GM23248 (cell line): ENCODE measurements around the gene CCNJL.

Source experiments
- EZH2 ChIP-seq: fragments of 200-600 bp; sonication (generic); IDR thresholded peaks from 2 replicates; pipeline ENCODE4 v1.6.1; 2018; ENCODE audit warnings: antibody characterized with exemption, mild to moderate bottlenecking; ENCODE audit not compliant: insufficient read depth, poor library complexity, severe bottlenecking
- EZH2phosphoT487 ChIP-seq: fragments of 200-600 bp; sonication (generic); IDR thresholded peaks from 2 replicates; pipeline ENCODE4 v1.6.1; 2018; ENCODE audit warnings: antibody characterized with exemption, moderate library complexity, mild to moderate bottlenecking, low read depth; ENCODE audit not compliant: insufficient read depth

GRCh38 chr5:160296496-160296895 lies 15.9 kb downstream of the CCNJL start:
- TF ChIP-seq EZH2phosphoT487 (no peak), EZH2 (no peak)
